Stomach (tissue), 4 donors: ENCODE data around the gene ATF7IP.

Experiments
- CTCF ChIP-seq, 7 experiments: fragments of 450-650 bp in 4 of 7; fragments of 200-600 bp in 3 of 7; sonication (generic) in 3 of 7; IDR thresholded peaks; one replicate each; pipeline ENCODE4 v1.5.1; 2016 to 2019; ENCODE audit warnings: antibody characterized with exemption in 7 of 7, control low read depth in 2 of 7, mild to moderate bottlenecking in 1 of 7
- EP300 ChIP-seq: sonication (generic); formaldehyde crosslinking; IDR thresholded peaks from one replicate; pipeline ENCODE4 v1.6.1; 2017; ENCODE audit warnings: antibody characterized with exemption

GRCh38 chr12:14545144-14546124 is 180.0 kb downstream of the ATF7IP start:
- TF ChIP-seq CTCF (IDR thresholded peaks at IDR 0.05) (no peak), EP300 (no peak)
